HepG2 (cell line): ENCODE measurements around the gene ADAMTSL4. TPM values are rescaled to one million over a fixed set of nuclear protein-coding genes. Genes with fewer than 3 reads are reported as not detected.

ENCODE experiments used
- ATF2 ChIP-seq: sonication (generic); formaldehyde crosslinking; IDR thresholded peaks from 2 replicates; pipeline ENCODE4 v1.4.0; 2020; ENCODE audit warnings: missing genetic modification reagents
- ATRX ChIP-seq: sonication (generic); formaldehyde crosslinking; IDR thresholded peaks from 2 replicates; pipeline ENCODE4 v1.4.0; 2020; ENCODE audit warnings: missing genetic modification reagents, borderline replicate concordance
- ELF1 ChIP-seq: sonication (generic); formaldehyde crosslinking; IDR thresholded peaks from 2 replicates; pipeline ENCODE4 v1.4.0; 2020; ENCODE audit warnings: missing genetic modification reagents
- ETV6 ChIP-seq: sonication (generic); formaldehyde crosslinking; conservative IDR thresholded peaks from 2 replicates; pipeline ENCODE4 v1.4.0; 2020; ENCODE audit warnings: missing genetic modification reagents
- FOXM1 ChIP-seq: sonication (generic); formaldehyde crosslinking; IDR thresholded peaks from 2 replicates; pipeline ENCODE4 v1.5.0; 2020; ENCODE audit warnings: missing genetic modification reagents
- HNRNPK ChIP-seq: fragments of 200-400 bp; formaldehyde crosslinking; IDR thresholded peaks from 2 replicates; pipeline ENCODE4 v1.6.1; 2018; ENCODE audit warnings: low read length, low read depth, moderate library complexity, mild to moderate bottlenecking; ENCODE audit not compliant: poor library complexity, severe bottlenecking
- KDM3A ChIP-seq: IDR thresholded peaks from 2 replicates; pipeline ENCODE4 v1.6.1; 2018; ENCODE audit warnings: low read depth, missing compliant biosample characterization
- LCORL ChIP-seq, 2 experiments: fragments of 450-650 bp in 1 of 2; sonication (generic) in 1 of 2; formaldehyde crosslinking in 1 of 2; IDR thresholded peaks; 2 replicates each; pipeline versions ENCODE4 v1.5.0 to v1.6.1; 2017 to 2020; ENCODE audit warnings: antibody characterized with exemption in 1 of 2, missing genetic modification reagents in 1 of 2
- REPIN1 ChIP-seq: sonication (generic); formaldehyde crosslinking; IDR thresholded peaks from 2 replicates; pipeline ENCODE4 v1.8.0; 2022; ENCODE audit warnings: missing genetic modification reagents, low read depth, mild to moderate bottlenecking, borderline replicate concordance
- ZBTB40 ChIP-seq, 2 experiments: fragments of 450-650 bp in 1 of 2; sonication (generic) in 1 of 2; formaldehyde crosslinking in 1 of 2; IDR thresholded peaks; 2 replicates each; pipeline versions ENCODE4 v1.6.1 to v1.8.0; 2016 to 2022; ENCODE audit warnings: antibody characterized with exemption in 1 of 2, mild to moderate bottlenecking in 1 of 2, missing genetic modification reagents in 1 of 2
- ZIK1 ChIP-seq: sonication (generic); formaldehyde crosslinking; IDR thresholded peaks from 2 replicates; pipeline ENCODE4 v1.5.0; 2020; ENCODE audit warnings: mild to moderate bottlenecking, low read depth, missing genetic modification reagents, borderline replicate concordance
- ZNF329 ChIP-seq: sonication (generic); formaldehyde crosslinking; IDR thresholded peaks from 2 replicates; pipeline ENCODE4 v1.9.0; 2021; ENCODE audit warnings: low read depth, mild to moderate bottlenecking, missing genetic modification reagents
- polyA plus RNA-seq, 8 experiments: library from polyadenylated mRNA; depleted of rRNA in 3 of 8; stranded (reverse) in 7 of 8; unstranded in 1 of 8; fragments of >200 nt; fragmentation: Illumina TruSeq in 4 of 8; extraction: Trizol in 4 of 8; gene quantifications; 2 replicates each; pipeline versions ENCODE4 v1.2.1 to v1.2.3, GENCODE V29; 2011 to 2016; ENCODE audit warnings: low read depth in 4 of 8, missing spikeins in 1 of 8, mixed read lengths in 1 of 8; ENCODE audit not compliant: insufficient read depth in 1 of 8
- total RNA-seq, 5 experiments: library from RNA; depleted of rRNA; stranded (reverse); fragments of >200 nt; fragmentation: Illumina TruSeq; extraction: Trizol; gene quantifications; 2 replicates each; pipeline ENCODE4 v1.2.3, GENCODE V29; 2016; ENCODE audit warnings: low read depth in 1 of 5
- TF ChIP-seq, protein P1 (sequence below): IDR thresholded peaks from 2 replicates; pipeline ENCODE4 v1.6.1; 2016; ENCODE audit warnings: missing compliant biosample characterization, missing genetic modification reagents, borderline replicate concordance
- TF ChIP-seq, protein P2 (sequence below): sonication (generic); formaldehyde crosslinking; conservative IDR thresholded peaks from 2 replicates; pipeline ENCODE4 v1.4.0; 2020; ENCODE audit warnings: missing genetic modification reagents

Gene ADAMTSL4
- total and polyA plus RNA-seq, 2 of the 13 experiments (the other 11 are each of a cell fraction or from before 2014, with no cell fraction given) = 3.9 to 16.4 TPM

DNA sequence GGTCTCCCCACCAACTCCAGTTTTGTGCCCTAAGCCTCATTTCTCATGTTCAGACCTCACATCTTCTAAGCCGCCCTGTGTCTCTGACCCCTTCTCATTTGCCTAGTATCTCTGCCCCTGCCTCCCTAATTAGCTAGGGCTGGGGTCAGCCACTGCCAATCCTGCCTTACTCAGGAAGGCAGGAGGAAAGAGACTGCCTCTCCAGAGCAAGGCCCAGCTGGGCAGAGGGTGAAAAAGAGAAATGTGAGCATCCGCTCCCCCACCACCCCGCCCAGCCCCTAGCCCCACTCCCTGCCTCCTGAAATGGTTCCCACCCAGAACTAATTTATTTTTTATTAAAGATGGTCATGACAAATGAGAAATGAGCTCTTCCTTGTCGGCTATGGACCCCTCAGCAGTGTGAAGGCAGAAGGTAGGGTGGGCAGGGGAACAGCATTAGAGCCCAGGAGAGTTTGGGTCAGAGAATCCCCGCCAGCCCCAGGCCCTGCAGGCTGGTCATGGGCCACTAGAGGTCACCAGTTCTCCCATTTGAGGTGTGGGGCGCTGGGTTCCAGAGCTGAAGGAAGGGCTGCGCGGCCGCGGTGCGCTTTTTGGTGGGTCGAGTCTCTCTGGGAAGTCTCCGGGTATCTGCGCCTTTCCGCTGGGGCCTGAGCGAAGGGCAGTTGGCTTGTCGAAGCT, 11.5 kb downstream of the ADAMTSL4 start (continued):
- TF ChIP-seq, protein P1, sequence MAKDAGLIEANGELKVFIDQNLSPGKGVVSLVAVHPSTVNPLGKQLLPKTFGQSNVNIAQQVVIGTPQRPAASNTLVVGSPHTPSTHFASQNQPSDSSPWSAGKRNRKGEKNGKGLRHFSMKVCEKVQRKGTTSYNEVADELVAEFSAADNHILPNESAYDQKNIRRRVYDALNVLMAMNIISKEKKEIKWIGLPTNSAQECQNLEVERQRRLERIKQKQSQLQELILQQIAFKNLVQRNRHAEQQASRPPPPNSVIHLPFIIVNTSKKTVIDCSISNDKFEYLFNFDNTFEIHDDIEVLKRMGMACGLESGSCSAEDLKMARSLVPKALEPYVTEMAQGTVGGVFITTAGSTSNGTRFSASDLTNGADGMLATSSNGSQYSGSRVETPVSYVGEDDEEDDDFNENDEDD (CRISPR knock-in tag) = 0 out of 2 replicates have a peak, but pooled peaks have one; percentile 21
- TF ChIP-seq LCORL (IDR thresholded peaks at IDR 0.05) (no peak), LCORL (CRISPR knock-in tag; IDR thresholded peaks at IDR 0.05) (peak; percentile 85), ZNF329 (CRISPR knock-in tag) (0 out of 2 replicates have a peak, but pooled peaks have one; percentile 48), KDM3A (0 out of 2 replicates have a peak, but pooled peaks have one; percentile 41), ELF1 (CRISPR knock-in tag) (0 out of 2 replicates have a peak, but pooled peaks have one; percentile 6), ETV6 (CRISPR knock-in tag) (0 out of 2 replicates have a peak, but pooled peaks have one; percentile 18), FOXM1 (CRISPR knock-in tag) (no peak), HNRNPK (no peak), ATF2 (0 out of 2 replicates have a peak, but pooled peaks have one; percentile 22), REPIN1 (CRISPR knock-in tag) (0 out of 2 replicates have a peak, but pooled peaks have one; percentile 31), ZBTB40 (IDR thresholded peaks at IDR 0.05) (no peak), ZBTB40 (CRISPR knock-in tag; IDR thresholded peaks at IDR 0.05) (no peak), ZIK1 (no peak), ATRX (CRISPR knock-in tag) (no peak)
- TF ChIP-seq, protein P2, sequence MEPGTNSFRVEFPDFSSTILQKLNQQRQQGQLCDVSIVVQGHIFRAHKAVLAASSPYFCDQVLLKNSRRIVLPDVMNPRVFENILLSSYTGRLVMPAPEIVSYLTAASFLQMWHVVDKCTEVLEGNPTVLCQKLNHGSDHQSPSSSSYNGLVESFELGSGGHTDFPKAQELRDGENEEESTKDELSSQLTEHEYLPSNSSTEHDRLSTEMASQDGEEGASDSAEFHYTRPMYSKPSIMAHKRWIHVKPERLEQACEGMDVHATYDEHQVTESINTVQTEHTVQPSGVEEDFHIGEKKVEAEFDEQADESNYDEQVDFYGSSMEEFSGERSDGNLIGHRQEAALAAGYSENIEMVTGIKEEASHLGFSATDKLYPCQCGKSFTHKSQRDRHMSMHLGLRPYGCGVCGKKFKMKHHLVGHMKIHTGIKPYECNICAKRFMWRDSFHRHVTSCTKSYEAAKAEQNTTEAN = no peak
